NCI-H2107 treated with DMSO at 0.1 percent for 48 hours (cell line): ENCODE results near the gene SAAL1.
A peak's percentile ranks its signal among the peaks of the same experiment; 100 is the strongest.
"Not testable (repeated sequence)": the region's sequence is repeated elsewhere in the genome, so short reads cannot be mapped to it uniquely, and the experiment has no call there.

Source experiments
- DNase-seq: peaks from one replicate; lab custom pipeline; 2025; ENCODE audit not compliant: unreplicated experiment; lab: John Stamatoyannopoulos, UW

The SAAL1 gene

GRCh38 chr11:18105802-18106574, at the start of gene SAAL1:
Gene SAAL1, minus strand, starts transcription at chr11:18106082. Its CDS starts 41 bp downstream, at chr11:18106041.
- peak; percentile 30 for DNase-seq

GRCh38 chr11:18151581-18151980, 45.7 kb upstream of the SAAL1 start:
- no peak for DNase-seq

- DNase-seq = no peak
These were observed 40.0 kb upstream of the SAAL1 start for GRCh38 chr11:18145837-18146236.

- no peak for DNase-seq
These were observed 39.1 kb upstream of the SAAL1 start for GRCh38 chr11:18145025-18145424.

GRCh38 chr11:18144243-18144642, 38.4 kb upstream of the SAAL1 start:
- DNase-seq = no peak

- no peak for DNase-seq
These were observed 34.3 kb upstream of the SAAL1 start for GRCh38 chr11:18140145-18140544.

GRCh38 chr11:18137186-18137800, 31.4 kb upstream of the SAAL1 start:
- DNase-seq = no peak

GRCh38 chr11:18135308-18135707, 29.4 kb upstream of the SAAL1 start:
- no peak for DNase-seq

GRCh38 chr11:18132341-18132740, 26.5 kb upstream of the SAAL1 start, which contains the start of gene MRGPRX3:
Gene MRGPRX3, plus strand, starts transcription at chr11:18132571. Its CDS starts 4,632 bp downstream, at chr11:18137203.
- no peak for DNase-seq

- DNase-seq = not testable (repeated sequence)
These were observed 25.2 kb upstream of the SAAL1 start for GRCh38 chr11:18131115-18131514.

GRCh38 chr11:18121331-18121828, 15.5 kb upstream of the SAAL1 start:
- DNase-seq = not testable (repeated sequence)

- DNase-seq = peak; percentile 61
These were observed 9.7 kb upstream of the SAAL1 start for GRCh38 chr11:18115360-18116127.

- no peak for DNase-seq
These were observed 5.1 kb upstream of the SAAL1 start for GRCh38 chr11:18111005-18111404.

GRCh38 chr11:18108254-18108653, 2.4 kb upstream of the SAAL1 start:
- no peak for DNase-seq

- no peak for DNase-seq
These were observed 806 bp upstream of the SAAL1 start for GRCh38 chr11:18106688-18107087.

- no peak for DNase-seq
These were observed 638 bp downstream of the SAAL1 start for GRCh38 chr11:18105086-18105801.

GRCh38 chr11:18100926-18101656, 4.8 kb downstream of the SAAL1 start:
- DNase-seq = no peak

GRCh38 chr11:18093959-18094358, 11.9 kb downstream of the SAAL1 start:
- DNase-seq = no peak

GRCh38 chr11:18091731-18092130, 14.2 kb downstream of the SAAL1 start:
- no peak for DNase-seq

GRCh38 chr11:18088966-18089365, 16.9 kb downstream of the SAAL1 start:
- DNase-seq = no peak
